ENCODE results near the gene IFNG-AS1. TPM values are rescaled to one million over a fixed set of nuclear protein-coding genes. Genes with fewer than 3 reads are reported as not detected.

IFNG-AS1 gene
- total RNA-seq, 1 donor from 2014 or later: 1.8 TPM

DNA sequence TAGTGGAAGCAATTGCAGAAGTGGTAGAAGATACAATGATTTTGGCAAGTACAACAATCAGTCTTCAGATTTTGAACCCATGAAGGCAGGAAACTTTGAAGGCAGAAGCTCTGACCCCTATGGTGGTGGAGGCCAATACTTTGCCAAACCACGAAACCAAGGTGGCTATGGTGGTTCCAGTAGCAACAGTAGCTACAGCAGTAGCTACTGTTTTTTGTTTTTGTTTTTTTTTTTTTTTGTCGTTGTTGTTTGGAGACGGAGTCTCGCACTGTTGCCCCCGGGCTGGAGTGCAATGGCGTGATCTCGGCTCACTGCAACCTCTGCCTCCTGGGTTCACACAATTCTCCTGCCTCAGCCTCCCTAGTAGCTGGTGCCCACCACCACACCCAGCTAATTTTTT is 47.4 kb downstream of the IFNG-AS1 start:
- DNase-seq (ENCODE audit: low read depth): peak; percentile 18

DNA sequence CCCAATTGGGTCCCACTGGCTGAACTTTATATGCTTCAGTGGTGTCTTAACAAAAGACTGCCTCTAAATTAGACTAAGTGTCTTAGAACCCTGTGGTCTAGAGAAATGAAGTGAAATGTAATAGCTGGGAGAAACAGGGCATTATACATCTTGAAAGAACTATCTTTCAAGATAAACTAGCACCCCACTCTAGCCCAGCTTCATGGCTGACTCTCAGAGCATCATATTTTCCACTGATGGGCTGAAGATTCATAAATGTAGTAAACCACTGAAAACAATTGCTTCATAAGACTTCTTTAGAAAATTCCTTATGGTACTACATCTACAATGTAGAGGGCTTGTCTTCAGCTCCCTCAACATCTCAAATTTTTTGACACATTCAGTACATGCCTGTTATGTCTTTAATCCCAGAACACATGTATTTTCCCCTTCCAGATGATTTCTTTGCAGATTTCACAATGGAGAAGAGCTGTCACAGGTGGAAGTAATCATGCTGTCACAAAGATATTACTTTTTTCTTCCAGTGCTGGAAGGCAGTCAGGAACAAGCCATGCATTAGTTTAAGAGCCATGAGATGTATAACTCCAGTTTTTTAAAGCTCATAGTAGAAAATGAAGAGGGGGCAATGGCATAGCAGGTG is 48.5 kb downstream of the IFNG-AS1 start:
- DNase-seq (ENCODE audit: low read depth): peak; percentile 4

DNA sequence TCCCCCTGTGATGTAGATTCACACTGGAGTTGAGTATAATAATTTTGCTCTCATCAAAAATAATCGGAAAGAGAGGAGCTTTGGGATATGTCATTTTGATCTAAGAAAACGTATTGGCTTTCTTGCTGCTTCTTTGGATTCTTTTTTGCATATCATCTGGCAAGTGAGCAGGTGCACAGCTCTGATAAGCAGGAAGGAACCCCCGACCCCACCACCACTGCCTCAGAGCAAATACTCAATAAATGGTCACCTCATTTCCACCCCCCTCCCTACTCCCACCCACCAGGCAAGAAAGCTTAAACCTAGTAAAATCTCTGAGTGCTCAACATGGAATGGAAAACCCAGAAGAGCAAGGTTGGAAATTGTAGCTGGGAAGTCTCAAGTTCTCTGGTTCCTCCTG is 49.4 kb downstream of the IFNG-AS1 start:
- no peak for DNase-seq (ENCODE audit: low read depth)

DNA sequence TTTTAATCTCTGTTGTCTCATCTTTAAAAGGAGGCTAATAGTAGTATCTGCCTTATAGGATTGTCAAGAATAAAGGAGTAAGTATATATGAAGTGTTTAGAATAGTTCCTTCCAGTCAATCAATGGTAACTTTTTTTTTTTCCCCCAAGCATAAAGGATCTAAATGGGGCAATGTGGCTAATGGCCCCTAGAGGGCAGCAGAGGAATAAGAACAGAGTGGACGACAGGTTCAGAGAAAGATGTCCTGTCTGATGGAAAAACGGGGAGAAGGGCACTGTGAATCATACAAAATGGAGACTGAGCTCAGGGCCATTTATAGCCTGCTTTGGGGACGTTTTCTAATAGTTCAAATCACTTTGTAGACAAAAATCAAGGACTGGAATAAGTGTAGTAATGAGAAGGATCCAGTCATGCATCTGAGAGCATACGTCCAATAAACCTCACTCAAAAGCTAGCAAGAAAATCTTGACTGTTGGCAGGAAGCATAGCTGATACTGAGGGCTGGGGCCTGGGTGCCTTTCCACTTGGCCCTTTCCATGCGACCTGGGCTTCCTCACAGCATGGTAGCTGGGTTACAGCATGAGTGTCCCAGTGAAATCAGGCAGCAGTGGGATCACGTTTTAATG is 51.3 kb downstream of the IFNG-AS1 start:
- peak; percentile 91 for DNase-seq (ENCODE audit: low read depth)

DNA sequence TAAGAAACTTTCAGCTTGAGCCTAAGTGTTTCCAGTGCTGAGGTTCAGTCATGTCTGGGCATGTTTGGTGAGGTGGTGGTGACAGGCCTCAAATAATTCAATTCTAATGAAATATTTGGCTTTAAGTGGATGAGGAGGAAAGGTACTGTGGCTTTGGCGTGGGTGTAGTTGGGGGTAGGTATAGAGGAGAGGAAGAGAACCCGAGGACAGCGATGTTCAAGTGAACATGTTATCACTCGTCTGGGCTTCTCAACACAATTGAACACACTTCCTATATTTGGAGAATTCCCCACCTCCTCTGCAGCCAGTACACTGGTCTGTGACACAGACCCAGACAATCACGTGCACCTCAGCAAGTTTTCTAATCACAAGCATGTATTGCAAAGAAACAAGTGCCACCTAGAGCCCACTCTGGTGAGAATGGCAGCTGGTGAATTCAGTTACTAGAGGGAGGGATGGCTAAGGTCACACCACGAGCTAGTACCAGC is 53.0 kb downstream of the IFNG-AS1 start:
- DNase-seq (ENCODE audit: low read depth): peak; percentile 66

DNA sequence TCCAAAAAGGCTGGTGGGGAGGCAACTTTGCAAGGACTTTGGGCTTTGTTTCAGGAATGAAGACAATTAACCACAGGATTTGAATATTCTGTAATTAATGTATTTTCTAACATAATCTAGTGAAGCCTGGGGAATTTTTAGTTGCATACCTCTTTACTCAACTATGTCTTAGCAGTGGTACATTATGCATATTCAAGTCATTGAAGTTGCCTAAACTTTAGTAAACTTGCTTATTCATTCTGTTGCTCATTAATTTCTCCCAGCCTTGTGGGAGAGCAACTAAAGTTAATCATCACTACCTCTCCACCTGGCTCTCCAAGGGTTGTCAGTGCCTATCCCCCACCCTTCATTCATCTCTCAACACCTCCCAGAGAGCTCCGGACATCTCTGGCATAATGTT is 54.2 kb downstream of the IFNG-AS1 start:
- DNase-seq (ENCODE audit: low read depth): no peak

DNA sequence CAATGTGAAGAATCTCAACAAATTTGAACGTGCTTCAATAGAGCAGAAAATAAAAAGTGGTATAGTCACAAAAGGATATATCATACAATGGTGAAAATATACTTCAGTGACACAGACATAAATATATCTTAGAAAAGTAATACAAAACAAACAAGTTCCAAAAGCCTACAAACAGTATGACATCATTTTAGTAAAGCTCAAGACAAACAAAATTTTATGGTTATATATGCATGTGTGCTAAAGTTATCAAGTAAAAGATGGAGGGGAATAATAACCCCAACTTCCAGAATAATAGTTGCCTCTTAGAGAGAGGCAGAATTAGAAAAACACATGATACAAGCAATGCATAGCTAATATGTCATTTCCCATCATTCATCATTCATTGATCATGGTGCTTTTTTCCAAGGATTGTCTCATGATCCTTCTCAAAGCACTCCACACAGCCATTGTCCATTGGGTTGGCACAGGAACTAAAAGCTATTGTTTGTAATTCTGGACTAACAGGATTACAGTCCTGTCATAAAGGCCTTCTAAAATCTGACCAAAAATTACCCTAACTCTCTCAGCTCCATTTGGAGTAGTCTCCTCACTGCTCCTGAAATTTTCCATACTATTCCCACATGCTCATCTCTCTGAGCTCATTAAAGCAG is 59.5 kb downstream of the IFNG-AS1 start:
- no peak for DNase-seq (ENCODE audit: low read depth)

DNA sequence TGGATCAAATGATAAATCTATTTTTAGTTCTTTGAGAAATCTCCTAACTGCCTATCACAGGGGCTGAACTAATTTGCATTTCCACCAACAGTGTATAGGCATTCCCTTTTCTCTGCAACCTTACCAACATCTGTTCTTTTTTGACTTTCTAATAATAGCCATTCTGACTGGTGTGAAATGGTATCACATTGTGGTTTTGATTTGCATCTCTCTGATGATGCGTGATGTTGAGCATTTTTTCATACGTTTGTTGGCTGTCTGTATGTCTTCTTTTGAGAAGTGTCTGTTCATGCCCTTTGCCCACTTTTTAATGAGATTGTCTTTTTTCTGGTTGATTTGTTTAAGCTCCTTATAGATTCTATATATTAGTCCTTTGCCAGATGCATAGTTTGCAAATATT is 67.1 kb downstream of the IFNG-AS1 start:
- DNase-seq (ENCODE audit: low read depth): no peak

DNA sequence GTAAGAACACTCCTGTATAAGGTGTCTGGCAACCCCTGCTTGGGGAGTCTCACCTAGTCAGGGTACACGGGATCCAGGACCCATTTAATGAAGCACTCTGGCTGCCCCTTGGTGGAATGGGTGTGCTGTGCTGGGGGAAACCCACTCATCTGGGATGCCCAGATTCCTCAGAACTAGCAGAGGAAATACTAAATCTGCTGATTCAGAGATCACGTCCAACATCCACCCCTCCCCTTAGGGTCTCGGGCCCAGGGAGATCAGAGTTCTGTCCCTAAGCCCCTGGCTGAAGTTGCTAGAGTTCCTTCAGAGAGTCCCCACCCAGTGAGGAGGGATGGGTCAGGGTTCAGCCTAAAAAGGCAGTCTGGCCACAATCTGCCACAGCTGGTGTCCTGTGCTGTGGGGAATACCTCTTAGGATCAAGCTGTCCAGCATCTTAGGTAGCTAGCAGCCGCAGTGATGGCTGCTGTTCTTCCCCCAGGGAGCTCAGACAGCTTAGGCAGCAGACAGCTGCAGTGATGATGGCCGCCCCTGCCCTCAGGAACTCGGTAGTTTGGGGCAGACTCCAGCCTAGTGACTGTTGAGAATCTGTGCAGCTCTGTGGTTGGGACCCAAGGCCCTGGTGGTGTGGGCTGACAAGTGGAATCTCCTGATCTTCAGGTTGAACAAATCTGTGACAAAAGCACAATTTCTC is 74.8 kb downstream of the IFNG-AS1 start:
- peak; percentile 56 for DNase-seq (ENCODE audit: low read depth)

DNA sequence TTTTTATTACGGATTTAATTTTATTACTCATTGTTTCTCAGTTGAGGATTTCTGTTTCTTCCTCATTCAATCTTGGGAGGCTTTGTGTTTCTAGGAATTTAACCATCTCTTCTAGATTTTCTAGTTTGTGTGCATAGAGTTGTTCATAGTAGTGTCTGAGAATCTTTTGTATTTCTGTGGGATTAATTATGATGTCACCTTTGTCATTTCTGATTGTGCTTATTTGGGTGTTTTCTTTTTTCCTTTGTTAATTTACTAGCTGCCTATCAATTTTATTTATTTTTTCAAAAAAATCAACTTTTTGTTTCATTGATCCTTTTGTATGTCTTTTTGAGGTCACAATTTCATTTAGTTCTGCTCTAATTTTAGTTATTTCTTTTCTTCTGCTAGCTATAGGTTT is 75.9 kb downstream of the IFNG-AS1 start:
- no peak for DNase-seq (ENCODE audit: low read depth)

DNA sequence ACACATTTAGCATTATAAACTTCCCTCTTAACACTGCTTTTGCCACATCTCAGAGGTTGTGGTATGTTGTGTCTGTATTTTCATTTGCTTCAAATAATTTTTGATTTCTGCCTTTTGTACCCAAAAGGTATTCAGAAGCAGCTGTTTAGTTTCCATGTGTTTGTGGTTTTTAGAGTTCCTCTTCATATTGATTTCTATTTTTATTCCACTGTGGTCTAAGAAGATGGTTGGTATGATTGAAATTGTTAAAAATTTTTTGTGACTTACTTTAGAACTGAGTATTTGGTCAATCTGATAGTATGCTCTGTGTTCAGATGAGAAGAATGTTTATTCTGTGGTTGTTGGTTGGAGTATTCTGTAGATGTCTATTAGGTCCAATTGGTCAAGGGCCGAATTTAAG is 76.4 kb downstream of the IFNG-AS1 start:
- peak; percentile 31 for DNase-seq (ENCODE audit: low read depth)

DNA sequence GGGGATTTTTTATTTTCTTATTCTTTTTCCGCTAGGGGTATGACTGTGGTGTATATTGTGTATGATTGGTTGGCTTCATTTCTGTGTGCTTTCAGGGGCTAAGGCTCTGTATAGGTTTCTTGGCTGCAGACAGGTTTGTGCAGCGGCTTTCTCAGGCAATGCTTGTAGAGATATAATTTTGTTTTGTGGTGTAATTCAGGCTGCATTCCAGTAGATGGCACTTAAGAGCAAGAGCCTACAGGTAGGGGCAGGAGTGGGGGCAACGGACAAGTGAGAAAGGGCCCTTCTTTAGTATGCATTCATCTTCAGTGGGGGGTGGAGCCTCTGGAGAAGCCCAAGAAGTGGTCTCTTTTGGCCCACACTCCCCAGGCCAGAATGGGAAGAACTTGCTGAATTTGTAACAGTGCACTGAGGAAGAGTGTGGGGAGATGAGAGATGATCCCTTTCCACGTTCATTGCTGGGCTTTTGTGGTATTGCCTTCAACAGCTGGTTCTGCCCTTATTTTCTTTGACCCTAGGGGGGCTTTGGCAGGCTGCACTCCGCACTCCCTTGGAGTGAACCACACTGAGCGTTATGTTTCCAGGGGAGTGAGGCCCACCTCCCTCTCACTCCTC is 78.6 kb downstream of the IFNG-AS1 start:
- DNase-seq (ENCODE audit: low read depth): no peak

DNA sequence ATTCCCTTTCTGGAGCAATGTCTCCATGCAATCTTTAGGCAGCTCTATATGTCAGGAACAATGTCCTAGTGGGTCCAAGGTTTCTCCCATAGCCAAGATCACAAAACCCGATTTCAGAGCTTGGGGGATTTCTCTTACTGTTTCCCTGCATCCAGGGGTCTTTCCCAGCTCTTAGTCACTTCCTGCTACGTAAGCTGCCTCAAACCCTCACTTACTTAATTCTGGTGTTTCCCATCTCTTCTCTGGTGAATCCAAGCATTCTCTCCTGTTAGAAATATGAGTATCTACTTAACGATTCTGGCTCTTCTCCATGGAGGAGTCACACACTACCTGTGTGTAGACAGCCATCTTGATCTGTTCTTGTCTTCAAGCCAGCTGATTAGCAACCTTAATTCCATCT is 80.0 kb downstream of the IFNG-AS1 start:
- no peak for DNase-seq (ENCODE audit: low read depth)

Other genes starting within 250 kb of the IFNG-AS1 start
- gene IFNG, start 170.3 kb downstream of the IFNG-AS1 start, total RNA-seq: not detected in 2 replicates
- not detected in 2 replicates for gene IL26, start 236.4 kb downstream of the IFNG-AS1 start, total RNA-seq

All from myocyte (in vitro differentiated cells).